GM13976 (cell line): Measurements from ENCODE around the gene GPC5.

Source experiments
- DNase-seq: peaks from one replicate; pipeline ENCODE4 v3.0.0; 2012; ENCODE audit warnings: low spot score
- CTCF ChIP-seq: IDR thresholded peaks from 2 replicates; pipeline ENCODE4 v1.5.1; 2012; ENCODE audit warnings: borderline replicate concordance, mild to moderate bottlenecking; ENCODE audit not compliant: insufficient read depth; ENCODE audit errors: extremely low read depth, missing control alignments, control extremely low read depth
- in situ Hi-C: fragments of 300-500 bp; cut with MboI; formaldehyde crosslinking; loops from one replicate; pipeline ENCODE4 v1.12.0; 2022; ENCODE audit warnings: low sequenced_read_pairs, mixed read lengths, inconsistent platforms; ENCODE audit not compliant: unreplicated experiment

The GPC5 gene

GRCh38 chr13:91526543-91527033 is 128.2 kb downstream of the GPC5 start:
- no peak for DNase-seq
- no peak for TF ChIP-seq CTCF
- in situ Hi-C loops = no loop called here

- no peak for TF ChIP-seq CTCF
These were observed 131.5 kb downstream of the GPC5 start for GRCh38 chr13:91529739-91530482.

GRCh38 chr13:91531646-91532045 is 133.2 kb downstream of the GPC5 start:
- no peak for TF ChIP-seq CTCF
- DNase-seq = no peak
- in situ Hi-C loops = no loop called here

More at GRCh38 chr13:91529739-91530482, 131.5 kb downstream of the GPC5 start:
- in situ Hi-C loops = no loop called here
- no peak for DNase-seq

- DNase-seq = no peak
- TF ChIP-seq CTCF = no peak
- in situ Hi-C loops = no loop called here
These were observed 134.9 kb downstream of the GPC5 start for GRCh38 chr13:91533354-91533753.

GRCh38 chr13:91534996-91535395 is 136.6 kb downstream of the GPC5 start:
- in situ Hi-C loops = no loop called here
- no peak for TF ChIP-seq CTCF
- DNase-seq = no peak

GRCh38 chr13:91537376-91537775 is 139.0 kb downstream of the GPC5 start:
- DNase-seq = no peak
- no peak for TF ChIP-seq CTCF
- in situ Hi-C loops = no loop called here
